Sigmoid colon (tissue), 4 donors: ENCODE measurements around the gene ARSG.

Source experiments
- EP300 ChIP-seq, 4 donors: sonication (generic); formaldehyde crosslinking; IDR thresholded peaks; one replicate each; pipeline ENCODE4 v1.6.1; 2017; ENCODE audit warnings: antibody characterized with exemption in 4 of 4
- POLR2AphosphoS5 ChIP-seq, 4 donors: sonication (generic); formaldehyde crosslinking; IDR thresholded peaks; one replicate each; pipeline ENCODE4 v1.6.1; 2017; ENCODE audit warnings: antibody characterized with exemption in 4 of 4
- TF ChIP-seq, protein P1 (sequence below), 4 experiments: fragments of 450-650 bp in 3 of 4; fragments of 200-600 bp in 1 of 4; IDR thresholded peaks; one replicate each; pipeline ENCODE4 v1.5.1; 2016 to 2019; ENCODE audit warnings: antibody characterized with exemption in 4 of 4, mild to moderate bottlenecking in 3 of 4, moderate library complexity in 2 of 4

DNA sequence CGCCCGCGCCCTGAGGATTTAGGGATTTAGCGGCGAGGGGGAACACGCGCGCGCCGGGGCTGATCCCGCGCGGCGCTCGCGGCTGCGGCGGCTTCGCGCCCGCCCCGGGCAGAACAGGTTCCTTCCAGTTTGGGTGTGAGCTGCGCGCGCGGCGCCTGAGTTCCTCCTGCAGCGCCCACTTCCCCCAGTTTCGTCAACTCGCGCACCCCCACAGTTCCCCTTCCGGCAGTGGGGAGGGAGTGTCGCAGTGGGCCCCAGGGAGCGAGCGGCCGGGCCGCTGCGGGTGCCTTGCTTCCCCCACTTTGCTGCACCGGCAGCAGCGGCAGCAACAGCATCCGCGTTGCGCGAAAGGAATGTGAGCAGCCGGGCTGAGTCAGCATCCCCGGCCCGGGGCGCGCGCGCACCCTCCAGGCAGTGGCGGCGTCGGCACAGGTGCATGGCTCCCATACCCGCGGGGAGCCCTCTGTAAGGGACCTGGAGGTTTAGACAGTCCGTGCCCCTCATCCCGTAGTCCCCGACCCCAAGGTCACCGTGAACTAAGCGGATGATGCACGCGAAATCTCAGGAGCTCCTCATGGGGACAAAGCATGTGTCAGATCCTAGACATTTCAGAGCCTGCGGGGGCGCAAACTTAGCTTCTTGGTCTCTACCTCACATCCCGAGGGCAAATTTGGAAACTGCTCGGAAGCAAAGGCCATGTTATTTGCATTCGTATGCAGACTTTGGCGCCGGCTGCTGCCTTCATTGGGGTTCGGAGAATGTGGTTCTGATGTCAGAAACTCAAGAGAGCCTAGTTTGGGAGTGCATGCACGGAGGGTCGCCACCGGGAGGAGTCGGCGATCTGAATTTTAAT is 767 bp downstream of the ARSG start:
- TF ChIP-seq, protein P1, sequence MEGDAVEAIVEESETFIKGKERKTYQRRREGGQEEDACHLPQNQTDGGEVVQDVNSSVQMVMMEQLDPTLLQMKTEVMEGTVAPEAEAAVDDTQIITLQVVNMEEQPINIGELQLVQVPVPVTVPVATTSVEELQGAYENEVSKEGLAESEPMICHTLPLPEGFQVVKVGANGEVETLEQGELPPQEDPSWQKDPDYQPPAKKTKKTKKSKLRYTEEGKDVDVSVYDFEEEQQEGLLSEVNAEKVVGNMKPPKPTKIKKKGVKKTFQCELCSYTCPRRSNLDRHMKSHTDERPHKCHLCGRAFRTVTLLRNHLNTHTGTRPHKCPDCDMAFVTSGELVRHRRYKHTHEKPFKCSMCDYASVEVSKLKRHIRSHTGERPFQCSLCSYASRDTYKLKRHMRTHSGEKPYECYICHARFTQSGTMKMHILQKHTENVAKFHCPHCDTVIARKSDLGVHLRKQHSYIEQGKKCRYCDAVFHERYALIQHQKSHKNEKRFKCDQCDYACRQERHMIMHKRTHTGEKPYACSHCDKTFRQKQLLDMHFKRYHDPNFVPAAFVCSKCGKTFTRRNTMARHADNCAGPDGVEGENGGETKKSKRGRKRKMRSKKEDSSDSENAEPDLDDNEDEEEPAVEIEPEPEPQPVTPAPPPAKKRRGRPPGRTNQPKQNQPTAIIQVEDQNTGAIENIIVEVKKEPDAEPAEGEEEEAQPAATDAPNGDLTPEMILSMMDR (IDR thresholded peaks at IDR 0.05) = no peak
- TF ChIP-seq POLR2AphosphoS5 (IDR thresholded peaks at IDR 0.05) (peak in 2 of 4 donors; percentile 49 to 68), EP300 (IDR thresholded peaks at IDR 0.05) (no peak)
